OCI-LY7 (cell line): ENCODE measurements around the gene CTR9.

Experiments
- CTCF ChIP-seq: fragments of 200-600 bp; sonication (generic); conservative IDR thresholded peaks from 2 replicates; pipeline ENCODE4 v1.5.1; 2014; ENCODE audit warnings: mild to moderate bottlenecking, antibody characterized with exemption, low read length, moderate library complexity, mixed read lengths
- EZH2phosphoT487 ChIP-seq: fragments of 200-600 bp; sonication (generic); IDR thresholded peaks from 2 replicates; pipeline ENCODE4 v1.6.1; 2018; ENCODE audit warnings: low read depth, borderline replicate concordance, mild to moderate bottlenecking, mixed run types, antibody characterized with exemption, low read length, moderate library complexity, mixed read lengths

GRCh38 chr11:10803676-10804075 is 52.6 kb downstream of the CTR9 start:
- TF ChIP-seq CTCF (no peak), EZH2phosphoT487 (no peak)
